HG03066 (cell line): ENCODE data around the gene IFNW1.

Experiments used
- ATAC-seq: cut with Tn5 transposase; IDR thresholded peaks from one replicate; pipeline ENCODE4 v1.9.1; 2021; ENCODE audit warnings: low read depth; ENCODE audit not compliant: unreplicated experiment

The IFNW1 gene

DNA sequence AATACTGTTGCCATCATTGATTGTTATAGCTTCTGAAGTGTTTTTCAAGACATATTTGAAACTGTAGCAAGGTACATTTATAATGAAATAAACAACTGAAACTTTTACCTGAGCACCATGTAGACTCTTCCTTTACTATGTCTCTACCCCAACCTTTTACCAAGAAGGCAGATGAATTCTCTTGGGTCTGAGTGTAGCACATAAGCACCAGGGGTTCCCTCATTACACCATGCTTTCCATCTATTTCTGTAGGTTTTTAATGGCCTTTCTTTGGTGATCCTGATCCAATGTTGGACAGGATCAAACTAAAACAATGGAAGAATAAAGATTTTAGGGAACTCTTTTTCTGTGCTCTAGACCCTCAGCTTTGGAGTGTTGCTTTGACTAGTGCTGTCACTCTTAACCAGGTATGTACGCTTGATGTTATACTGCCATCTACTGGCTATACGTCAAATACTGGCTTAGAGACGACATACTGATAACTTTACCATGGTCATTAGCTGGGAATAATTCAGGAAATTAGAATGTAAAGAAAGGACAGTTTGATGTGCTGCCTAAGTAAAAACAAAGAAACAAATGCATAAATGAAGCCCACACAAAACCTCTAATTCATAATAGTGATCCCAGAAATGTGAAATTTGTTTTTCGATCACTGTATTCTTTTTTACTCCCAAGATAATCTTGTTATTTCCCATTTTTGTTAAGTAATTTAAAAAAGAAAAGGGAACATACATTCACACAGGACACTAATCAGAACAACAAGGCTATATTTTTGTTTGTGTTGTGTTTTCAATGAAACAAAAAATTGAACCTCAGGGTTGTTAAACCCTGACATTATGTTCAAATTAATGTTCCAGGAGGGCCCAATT is 30.7 kb downstream of the IFNW1 start:
- ATAC-seq = peak; percentile 84

DNA sequence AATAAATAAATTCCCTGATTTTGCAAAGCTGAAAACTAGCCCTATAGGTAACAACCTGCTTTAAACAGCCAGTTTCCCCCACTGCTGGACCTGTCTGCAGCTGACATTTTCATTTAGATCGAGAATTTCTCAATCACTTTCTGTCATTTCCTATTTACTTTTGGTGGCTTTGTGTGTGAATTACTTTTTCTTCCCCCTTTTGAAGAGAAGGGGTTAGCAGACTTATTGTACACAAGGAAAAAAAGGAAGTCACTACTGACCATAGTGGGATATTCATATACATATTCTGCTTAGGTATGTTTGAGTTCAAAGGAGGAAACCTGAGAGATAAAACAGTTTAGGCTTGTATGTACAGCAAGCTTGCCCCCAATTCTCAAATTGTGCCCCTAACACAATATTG is 36.8 kb downstream of the IFNW1 start:
- ATAC-seq = no peak

DNA sequence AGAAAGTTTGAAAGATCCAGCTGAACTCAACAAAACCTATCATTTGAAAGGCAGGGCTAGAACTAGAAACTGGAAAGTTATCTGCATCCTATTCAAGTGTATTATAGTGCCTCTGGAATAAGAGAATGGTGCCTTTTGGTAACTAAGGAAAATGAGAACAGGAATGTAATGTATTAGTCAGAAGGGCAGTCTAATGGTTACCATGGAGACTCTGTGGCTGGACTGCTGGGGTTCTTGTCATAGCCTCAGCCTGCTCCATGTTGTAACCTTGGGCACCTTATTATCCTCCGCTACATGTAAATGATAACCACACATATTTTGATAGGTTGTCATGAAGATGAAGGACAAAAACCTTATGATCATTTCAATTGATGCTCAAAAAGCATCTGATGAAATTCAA is 39.3 kb downstream of the IFNW1 start:
- ATAC-seq = no peak

- no peak for ATAC-seq
Measured at GRCh38 chr9:21097817-21098216, 43.8 kb downstream of the IFNW1 start.

DNA sequence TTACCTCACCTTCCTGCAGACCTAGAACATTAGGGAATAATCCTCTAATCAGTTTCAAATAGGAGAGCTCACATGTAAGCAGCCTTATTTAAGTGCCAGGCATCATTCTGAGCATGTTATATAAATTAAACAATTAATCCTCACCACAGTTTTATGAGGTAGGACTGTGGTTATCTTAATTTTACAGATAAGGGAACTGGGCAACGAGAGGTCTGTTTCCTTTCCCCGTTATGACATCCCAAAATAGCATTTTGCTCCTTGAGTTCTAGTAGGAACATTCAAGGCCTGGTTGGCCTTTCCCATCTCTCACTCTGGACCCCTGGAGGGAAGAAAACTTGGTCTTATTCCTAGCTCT is 44.8 kb downstream of the IFNW1 start:
- ATAC-seq = no peak

GRCh38 chr9:21096172-21096900 is 45.3 kb downstream of the IFNW1 start:
- ATAC-seq = peak; percentile 67

GRCh38 chr9:21095561-21095960 is 46.1 kb downstream of the IFNW1 start:
- no peak for ATAC-seq
